Retinal pigment epithelial cell (primary cell): ENCODE results near the gene LMOD1.

Experiments
- DNase-seq: peaks from one replicate; pipeline ENCODE4 v3.0.0-alpha.2; 2010; ENCODE audit warnings: low read depth
- H3K4me3 ChIP-seq: 2 replicates; pipeline ENCODE4 v1.5.1; 2011; ENCODE audit warnings: mild to moderate bottlenecking, low read length, control low read depth, moderate library complexity
- CTCF ChIP-seq: conservative IDR thresholded peaks from 2 replicates; pipeline ENCODE4 v1.5.1; 2011; ENCODE audit warnings: low read depth, low read length, control low read depth, inconsistent platforms

LMOD1 gene

DNA sequence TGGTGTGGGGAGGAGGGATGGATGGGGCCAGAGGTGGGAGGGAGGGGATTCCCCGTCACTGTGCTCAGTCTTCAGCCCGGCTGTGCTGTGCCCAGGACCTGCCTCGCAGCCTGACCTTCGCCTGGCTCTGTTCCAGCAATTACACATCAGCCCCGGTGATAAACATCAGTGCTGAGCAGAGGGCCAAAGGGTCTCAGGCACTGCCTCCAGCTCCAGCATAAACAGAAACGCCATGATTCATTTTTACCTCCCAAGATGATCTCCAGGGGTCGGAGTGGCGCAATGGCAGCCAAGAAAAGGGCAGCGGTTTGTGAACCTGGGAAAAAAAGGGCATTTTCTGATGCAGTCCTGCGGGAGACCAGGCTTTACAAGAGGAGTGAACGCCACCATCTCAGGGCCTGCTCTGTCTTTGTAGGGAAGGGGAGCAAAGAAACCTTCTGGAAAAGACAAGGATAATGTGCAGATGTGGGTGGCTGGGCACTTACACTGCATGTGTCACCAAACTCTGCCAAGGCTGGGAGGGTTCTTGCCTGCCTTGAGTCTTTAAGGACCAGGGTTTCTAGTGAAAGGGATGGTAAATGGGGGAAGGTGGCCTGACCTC is 29.6 kb downstream of the LMOD1 start:
- peak; percentile 8 for TF ChIP-seq CTCF
- no peak overlapping the region for H3K4me3 ChIP-seq
- DNase-seq: no peak

DNA sequence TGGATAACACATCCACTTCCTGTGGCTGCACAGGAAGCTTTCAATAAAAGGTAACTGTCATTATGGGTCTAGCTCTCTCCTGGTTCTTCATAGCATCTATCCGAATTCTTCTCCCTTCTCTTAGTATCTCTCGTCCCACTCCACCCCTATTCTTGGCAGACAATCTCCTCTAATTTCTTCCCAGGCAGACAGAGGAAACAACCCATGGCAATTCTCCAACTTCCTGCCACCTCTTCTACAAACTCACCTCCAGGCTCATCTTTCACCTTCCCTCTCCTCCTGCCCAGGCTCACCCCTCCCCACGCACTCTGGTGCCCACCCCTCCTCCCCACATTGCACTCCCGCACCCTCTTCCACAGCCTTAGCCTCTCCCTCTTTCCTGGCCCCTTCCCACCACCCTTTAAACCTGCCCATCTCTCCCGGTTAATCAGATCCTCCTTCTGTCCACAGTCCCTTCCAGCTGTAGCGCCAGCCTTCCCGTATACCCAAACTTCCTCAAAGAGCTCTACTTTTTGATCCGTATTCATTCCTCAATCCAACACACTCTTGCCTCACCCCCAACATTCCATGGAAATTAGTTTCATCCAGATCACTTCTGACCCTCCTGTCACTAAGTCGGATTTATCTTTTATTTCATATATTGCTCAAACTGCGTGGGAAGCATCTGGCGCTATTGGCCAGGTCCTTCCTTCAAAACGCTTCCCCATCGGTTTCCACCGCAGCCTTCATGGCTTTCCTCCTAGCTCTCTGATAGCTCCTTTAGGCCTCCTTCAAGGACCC is 31.7 kb downstream of the LMOD1 start:
- no peak for DNase-seq
- H3K4me3 ChIP-seq: no peak overlapping the region
- no peak for TF ChIP-seq CTCF

GRCh38 chr1:201912832-201913231 is 33.5 kb downstream of the LMOD1 start:
- no peak for TF ChIP-seq CTCF
- no peak for DNase-seq
- H3K4me3 ChIP-seq: no peak overlapping the region

- DNase-seq: no peak
- no peak overlapping the region for H3K4me3 ChIP-seq
- TF ChIP-seq CTCF: no peak
Observed at GRCh38 chr1:201911826-201912571, 34.3 kb downstream of the LMOD1 start.

DNA sequence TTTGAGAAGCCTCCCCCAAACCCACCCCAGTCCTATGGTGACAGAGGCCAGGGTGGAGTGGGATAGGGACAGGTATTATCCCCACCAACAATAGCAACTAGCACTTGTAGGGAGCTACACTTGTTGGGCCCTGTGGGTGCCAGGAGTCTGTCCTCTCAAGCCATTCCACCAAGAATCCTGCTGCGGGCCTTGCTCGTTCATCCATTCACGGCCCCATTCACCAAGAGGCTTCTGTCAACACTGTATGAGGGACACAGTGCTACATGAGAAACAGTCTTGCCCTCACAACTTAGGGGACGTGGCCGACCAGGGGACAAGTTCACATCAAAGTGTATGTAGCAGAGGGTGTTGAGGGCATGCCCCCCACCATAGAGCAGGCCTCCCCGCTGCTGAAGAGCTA is 38.7 kb downstream of the LMOD1 start:
- TF ChIP-seq CTCF: no peak
- H3K4me3 ChIP-seq: no peak overlapping the region
- no peak for DNase-seq

- DNase-seq: no peak
- TF ChIP-seq CTCF: no peak
Observed at GRCh38 chr1:201906336-201906735, 40.0 kb downstream of the LMOD1 start.

More at GRCh38 chr1:201906336-201906735, 40.0 kb downstream of the LMOD1 start:
- no peak overlapping the region for H3K4me3 ChIP-seq
